Panc1 (cell line): ENCODE data around the gene NPFF.

Experiments used
- CTCF ChIP-seq: fragments of 450-650 bp; IDR thresholded peaks from 2 replicates; pipeline ENCODE4 v1.5.1; 2017; ENCODE audit warnings: mild to moderate bottlenecking
- POLR2AphosphoS5 ChIP-seq: IDR thresholded peaks from 2 replicates; pipeline ENCODE4 v1.6.1; 2012; ENCODE audit warnings: mild to moderate bottlenecking, low read depth, low read length, moderate library complexity
- REST ChIP-seq, 2 experiments: IDR thresholded peaks; 2 replicates each; pipeline ENCODE4 v1.6.1; 2011 to 2012; ENCODE audit warnings: low read depth in 2 of 2, control low read depth in 1 of 2, low read length in 1 of 2, mild to moderate bottlenecking in 1 of 2, moderate library complexity in 1 of 2; ENCODE audit not compliant: insufficient read depth in 1 of 2
- SIN3A ChIP-seq: IDR thresholded peaks from 2 replicates; pipeline ENCODE4 v1.6.1; 2012; ENCODE audit warnings: low read depth, mild to moderate bottlenecking, low read length, moderate library complexity, borderline replicate concordance; ENCODE audit not compliant: insufficient read depth

GRCh38 chr12:53543539-53543938 is 36.3 kb upstream of the NPFF start:
- peak; percentile 91 for TF ChIP-seq CTCF
- TF ChIP-seq REST (IDR thresholded peaks at IDR 0.05; ENCODE audit: insufficient read depth in 1 of 2, low read depth in 2 of 2, low read length in 1 of 2) = no peak
- TF ChIP-seq POLR2AphosphoS5 = no peak
- no peak for TF ChIP-seq SIN3A
